ENCODE results near the gene FGFRL1.

Gene FGFRL1

DNA sequence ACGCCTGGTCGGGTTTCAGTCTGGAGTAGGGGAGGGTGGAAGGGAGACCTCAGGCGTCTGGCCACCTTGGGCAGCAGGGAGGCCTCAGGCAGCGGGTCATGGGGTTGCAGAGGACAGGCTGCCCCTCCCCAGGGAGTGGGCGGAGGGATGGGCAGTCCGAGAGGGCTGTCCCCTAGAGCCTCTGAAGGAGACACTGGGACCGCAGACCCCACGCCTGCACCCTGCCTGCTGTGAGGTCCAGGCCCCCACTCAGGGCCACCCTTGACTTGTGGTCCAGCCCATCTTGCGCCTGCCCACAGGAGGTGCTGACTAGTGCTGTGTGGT lies 16.5 kb downstream of the FGFRL1 start:
- H3K4me3 ChIP-seq (ENCODE audit: low read depth, low read length) = no peak overlapping the region
- no CpG with 5 or more reads among the region's 9 CpGs for WGBS (ENCODE audit: extremely low coverage, insufficient coverage, insufficient read length)

DNA sequence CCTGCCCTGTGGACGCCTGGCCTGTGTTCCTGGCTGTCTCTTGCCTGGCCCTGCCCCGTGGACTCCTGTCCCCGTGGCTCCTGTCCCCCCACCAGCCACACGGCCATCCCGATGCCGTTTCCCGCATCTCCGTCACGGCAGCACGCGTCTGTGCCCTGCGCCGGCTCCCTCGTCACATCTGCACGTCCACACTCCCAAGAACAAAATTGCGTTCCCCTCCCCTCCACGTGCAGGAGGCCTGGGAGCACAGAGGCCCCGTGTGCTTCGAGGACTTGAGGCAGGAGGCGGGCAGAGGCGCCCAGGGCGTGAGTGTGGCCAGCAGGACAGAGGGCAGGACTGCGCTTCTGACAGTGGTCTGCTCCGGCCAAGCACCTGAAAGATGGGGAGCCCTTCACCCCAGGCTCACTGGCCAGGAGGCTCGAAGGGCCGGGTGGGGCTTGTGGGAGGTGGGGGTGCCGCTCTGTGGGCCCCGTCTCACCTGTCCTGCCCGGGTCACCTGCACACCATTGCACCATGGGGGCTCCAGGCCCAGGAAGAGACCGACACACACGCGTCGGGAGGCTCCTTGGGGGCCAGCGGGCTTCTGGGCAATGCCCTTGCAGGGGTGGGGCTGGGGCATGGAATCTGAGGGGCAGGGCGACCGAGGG lies 17.3 kb downstream of the FGFRL1 start:
- H3K4me2 ChIP-seq (ENCODE audit: low read length) = no peak overlapping the region
- H2AFZ ChIP-seq (ENCODE audit: insufficient read depth, low read length, poor library complexity) = no peak overlapping the region
- no peak overlapping the region for H3K18ac ChIP-seq (ENCODE audit: low read length)
- H2BK5ac ChIP-seq (ENCODE audit: low read depth, low read length, poor library complexity) = no peak overlapping the region
- no peaks in the 10 kb centered on the region for H3K27me3 ChIP-seq (ENCODE audit: insufficient read depth, low read length)
- H2AK5ac ChIP-seq (ENCODE audit: low read length) = no peak overlapping the region
- H3K4me1 ChIP-seq (ENCODE audit: control insufficient read depth in 1 of 2, insufficient read depth in 2 of 2, low read length in 2 of 2) = peaks cover 6 to 11% of the 10 kb centered on the region in 2 experiments
- no peak overlapping the region for H3K14ac ChIP-seq (ENCODE audit: low read length)
- H3K36me3 ChIP-seq (ENCODE audit: control insufficient read depth in 1 of 2, insufficient read depth in 2 of 2, low read length in 2 of 2) = peaks cover 13 to 19% of the 10 kb centered on the region in 2 experiments
- no peak overlapping the region for H4K8ac ChIP-seq (ENCODE audit: low read depth, low read length)
- no peak overlapping the region for H3K23ac ChIP-seq (ENCODE audit: low read length)
- no peak overlapping the region for H2BK12ac ChIP-seq (ENCODE audit: low read length)
- peaks cover 10% of the 10 kb centered on the region for H3K9me3 ChIP-seq (ENCODE audit: insufficient read depth, low read depth, low read length)
- no peak overlapping the region for H2BK120ac ChIP-seq (ENCODE audit: insufficient read depth, low read length, poor library complexity)
- H3K79me2 ChIP-seq (ENCODE audit: control insufficient read depth, insufficient read depth, low read length, poor library complexity) = peaks cover 1% of the 10 kb centered on the region
- DNase-seq = no peak
- no CpG with 5 or more reads among the region's 36 CpGs for WGBS (ENCODE audit: extremely low coverage, insufficient coverage, insufficient read length)
- no peak overlapping the region for H4K12ac ChIP-seq (ENCODE audit: low read depth, low read length)
- H3K9ac ChIP-seq (ENCODE audit: low read length) = no peak overlapping the region
- no peak overlapping the region for H4K91ac ChIP-seq (ENCODE audit: low read depth, low read length)
- no peak overlapping the region for H3K4ac ChIP-seq (ENCODE audit: low read depth, low read length)
- no peaks in the 10 kb centered on the region for H3K79me1 ChIP-seq (ENCODE audit: low read length)
- H3K27ac ChIP-seq (ENCODE audit: low read depth, low read length) = no peak overlapping the region
- H3K4me3 ChIP-seq (ENCODE audit: low read depth, low read length) = no peak overlapping the region

More for the DNA sequence above, 16.5 kb downstream of the FGFRL1 start:
- Histone ChIP-seq H3K27me3 (ENCODE audit: insufficient read depth, low read length) (no peaks in the 10 kb centered on the region), H4K8ac (ENCODE audit: low read depth, low read length) (no peak overlapping the region), H3K4me2 (ENCODE audit: low read length) (no peak overlapping the region), H3K79me1 (ENCODE audit: low read length) (no peaks in the 10 kb centered on the region), H2BK120ac (ENCODE audit: insufficient read depth, low read length, poor library complexity) (no peak overlapping the region), H2AK5ac (ENCODE audit: low read length) (no peak overlapping the region), H3K27ac (ENCODE audit: low read depth, low read length) (no peak overlapping the region), H3K23ac (ENCODE audit: low read length) (no peak overlapping the region), H3K4me1 (ENCODE audit: control insufficient read depth in 1 of 2, insufficient read depth in 2 of 2, low read length in 2 of 2) (peaks cover 6 to 11% of the 10 kb centered on the region in 2 experiments), H3K18ac (ENCODE audit: low read length) (no peak overlapping the region), H2AFZ (ENCODE audit: insufficient read depth, low read length, poor library complexity) (no peak overlapping the region), H3K9me3 (ENCODE audit: insufficient read depth, low read depth, low read length) (peaks cover 10% of the 10 kb centered on the region), H4K12ac (ENCODE audit: low read depth, low read length) (no peak overlapping the region), H3K36me3 (ENCODE audit: control insufficient read depth in 1 of 2, insufficient read depth in 2 of 2, low read length in 2 of 2) (peaks cover 13 to 19% of the 10 kb centered on the region in 2 experiments), H3K14ac (ENCODE audit: low read length) (no peak overlapping the region), H2BK12ac (ENCODE audit: low read length) (no peak overlapping the region), H2BK5ac (ENCODE audit: low read depth, low read length, poor library complexity) (no peak overlapping the region), H3K9ac (ENCODE audit: low read length) (no peak overlapping the region), H3K4ac (ENCODE audit: low read depth, low read length) (no peak overlapping the region), H3K79me2 (ENCODE audit: control insufficient read depth, insufficient read depth, low read length, poor library complexity) (peaks cover 1% of the 10 kb centered on the region), H4K91ac (ENCODE audit: low read depth, low read length) (no peak overlapping the region)
- no peak for DNase-seq

DNA sequence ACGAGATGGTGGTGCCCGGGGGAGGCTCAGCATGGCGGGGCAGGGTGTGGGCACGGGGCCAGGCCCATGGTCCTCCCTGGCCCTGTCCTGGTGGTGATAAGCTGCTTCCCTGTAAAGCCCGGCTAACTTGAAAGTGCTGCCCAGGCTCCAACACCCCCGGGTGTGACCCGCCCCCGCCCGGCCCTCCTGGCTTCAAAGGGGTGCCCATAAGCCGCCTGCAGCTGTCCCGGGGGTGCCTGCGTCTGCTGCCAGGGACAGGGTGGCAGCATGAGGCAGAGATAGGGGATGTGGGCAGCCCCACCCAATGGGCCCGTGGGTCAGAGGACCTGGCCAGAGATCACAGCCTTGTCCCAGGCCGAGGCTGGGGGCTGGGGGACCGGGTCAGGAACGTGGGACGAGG lies 18.1 kb downstream of the FGFRL1 start:
- Histone ChIP-seq H2BK120ac (ENCODE audit: insufficient read depth, low read length, poor library complexity) (no peak overlapping the region), H2BK12ac (ENCODE audit: low read length) (no peak overlapping the region), H2AK5ac (ENCODE audit: low read length) (no peak overlapping the region), H3K36me3 (ENCODE audit: control insufficient read depth in 1 of 2, insufficient read depth in 2 of 2, low read length in 2 of 2) (peaks cover 13 to 14% of the 10 kb centered on the region in 2 experiments), H3K27me3 (ENCODE audit: insufficient read depth, low read length) (no peaks in the 10 kb centered on the region), H3K18ac (ENCODE audit: low read length) (no peak overlapping the region), H3K4ac (ENCODE audit: low read depth, low read length) (no peak overlapping the region), H3K23ac (ENCODE audit: low read length) (no peak overlapping the region), H3K79me2 (ENCODE audit: control insufficient read depth, insufficient read depth, low read length, poor library complexity) (peaks cover 1% of the 10 kb centered on the region), H3K27ac (ENCODE audit: low read depth, low read length) (no peak overlapping the region), H2BK5ac (ENCODE audit: low read depth, low read length, poor library complexity) (no peak overlapping the region), H4K91ac (ENCODE audit: low read depth, low read length) (no peak overlapping the region), H3K79me1 (ENCODE audit: low read length) (no peaks in the 10 kb centered on the region), H3K4me3 (ENCODE audit: low read depth, low read length) (no peak overlapping the region), H2AFZ (ENCODE audit: insufficient read depth, low read length, poor library complexity) (no peak overlapping the region), H3K9me3 (ENCODE audit: insufficient read depth, low read depth, low read length) (peaks cover 10% of the 10 kb centered on the region), H4K8ac (ENCODE audit: low read depth, low read length) (no peak overlapping the region), H3K14ac (ENCODE audit: low read length) (no peak overlapping the region), H3K4me2 (ENCODE audit: low read length) (no peak overlapping the region), H3K4me1 (ENCODE audit: control insufficient read depth in 1 of 2, insufficient read depth in 2 of 2, low read length in 2 of 2) (peaks cover 6 to 11% of the 10 kb centered on the region in 2 experiments), H4K12ac (ENCODE audit: low read depth, low read length) (no peak overlapping the region), H3K9ac (ENCODE audit: low read length) (no peak overlapping the region)
- DNase-seq = no peak
- no CpG with 5 or more reads among the region's 17 CpGs for WGBS (ENCODE audit: extremely low coverage, insufficient coverage, insufficient read length)

DNA sequence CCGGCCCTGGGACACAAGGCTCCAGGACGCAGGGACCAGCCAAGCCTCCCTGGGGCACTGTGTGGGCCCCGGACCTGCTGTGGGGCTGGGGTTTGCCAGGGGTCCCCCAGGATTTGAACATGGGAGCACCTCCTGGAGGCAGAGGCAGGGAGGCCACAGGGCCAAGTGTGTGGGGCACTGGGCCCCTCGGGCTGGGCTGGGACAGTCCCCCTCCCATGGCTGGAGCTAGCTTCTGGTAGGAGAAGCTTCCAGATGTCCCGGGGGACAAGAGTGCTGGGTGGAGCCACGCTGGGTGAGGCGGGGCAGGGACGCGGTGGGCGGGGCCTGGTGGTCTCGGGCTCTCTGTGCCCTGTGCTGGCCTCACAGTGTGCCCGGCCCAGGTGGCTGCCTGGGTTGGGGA lies 18.6 kb downstream of the FGFRL1 start:
- Histone ChIP-seq H3K23ac (ENCODE audit: low read length) (no peak overlapping the region), H2BK5ac (ENCODE audit: low read depth, low read length, poor library complexity) (no peak overlapping the region), H2BK120ac (ENCODE audit: insufficient read depth, low read length, poor library complexity) (no peak overlapping the region), H3K9me3 (ENCODE audit: insufficient read depth, low read depth, low read length) (peaks cover 10% of the 10 kb centered on the region), H3K79me1 (ENCODE audit: low read length) (no peaks in the 10 kb centered on the region), H4K8ac (ENCODE audit: low read depth, low read length) (no peak overlapping the region), H3K14ac (ENCODE audit: low read length) (no peak overlapping the region), H3K27ac (ENCODE audit: low read depth, low read length) (no peak overlapping the region), H3K27me3 (ENCODE audit: insufficient read depth, low read length) (no peaks in the 10 kb centered on the region), H4K91ac (ENCODE audit: low read depth, low read length) (no peak overlapping the region), H3K4me3 (ENCODE audit: low read depth, low read length) (no peak overlapping the region), H3K18ac (ENCODE audit: low read length) (no peak overlapping the region), H2BK12ac (ENCODE audit: low read length) (no peak overlapping the region), H2AK5ac (ENCODE audit: low read length) (no peak overlapping the region), H3K79me2 (ENCODE audit: control insufficient read depth, insufficient read depth, low read length, poor library complexity) (peaks cover 1% of the 10 kb centered on the region), H3K4me1 (ENCODE audit: control insufficient read depth in 1 of 2, insufficient read depth in 2 of 2, low read length in 2 of 2) (peaks cover 6 to 11% of the 10 kb centered on the region in 2 experiments), H3K4me2 (ENCODE audit: low read length) (no peak overlapping the region), H2AFZ (ENCODE audit: insufficient read depth, low read length, poor library complexity) (no peak overlapping the region), H3K9ac (ENCODE audit: low read length) (no peak overlapping the region), H4K12ac (ENCODE audit: low read depth, low read length) (no peak overlapping the region), H3K4ac (ENCODE audit: low read depth, low read length) (no peak overlapping the region), H3K36me3 (ENCODE audit: control insufficient read depth in 1 of 2, insufficient read depth in 2 of 2, low read length in 2 of 2) (peaks cover 8 to 11% of the 10 kb centered on the region in 2 experiments)
- no CpG with 5 or more reads among the region's 12 CpGs for WGBS (ENCODE audit: extremely low coverage, insufficient coverage, insufficient read length)
- DNase-seq = no peak
